ENCODE measurements around the gene GFRA3.
"Not testable (repeated sequence)": the region's sequence is repeated elsewhere in the genome, so short reads cannot be mapped to it uniquely, and the experiment has no call there.

GFRA3 gene

GRCh38 chr5:138257583-138257982 lies 16.8 kb downstream of the GFRA3 start:
- Histone ChIP-seq H2AFZ (ENCODE audit: low read depth, low read length, severe bottlenecking) (no peak overlapping the region), H3K9me2 (replicated peaks; ENCODE audit: insufficient read depth, low read length) (no peaks in the 10 kb centered on the region), H3K4me2 (ENCODE audit: low read depth, low read length, poor library complexity, severe bottlenecking) (no peak overlapping the region), H4K20me1 (ENCODE audit: low read depth, low read length) (no peaks in the 10 kb centered on the region), H3K9ac (ENCODE audit: low read length) (no peak overlapping the region), H3K79me2 (ENCODE audit: insufficient read depth, low read length) (no peaks in the 10 kb centered on the region), H3K27me3 (ENCODE audit: low read length) (no peaks in the 10 kb centered on the region), H3K4me3 (ENCODE audit: insufficient read depth, low read length, poor library complexity, severe bottlenecking) (no peak overlapping the region), H3K9me3 (ENCODE audit: insufficient read depth, low read length) (no peaks in the 10 kb centered on the region), H3K27ac (ENCODE audit: low read depth, low read length) (no peak overlapping the region), H3F3A (ENCODE audit: insufficient read depth) (no peaks in the 10 kb centered on the region), H3K36me3 (ENCODE audit: low read length) (no peaks in the 10 kb centered on the region)
- no peak for TF ChIP-seq CTCF (IDR thresholded peaks at IDR 0.05; ENCODE audit: insufficient read depth, low read length, poor library complexity, severe bottlenecking)
- no peak for TF ChIP-seq EZH2phosphoT487 (conservative IDR thresholded peaks at IDR 0.05; ENCODE audit: low read length)

GRCh38 chr5:138252944-138253343 lies 21.5 kb downstream of the GFRA3 start:
- Histone ChIP-seq H3K9me2 (replicated peaks; ENCODE audit: insufficient read depth, low read length) (no peaks in the 10 kb centered on the region), H3K36me3 (ENCODE audit: low read length) (no peaks in the 10 kb centered on the region), H3K9ac (ENCODE audit: low read length) (no peak overlapping the region), H3K4me3 (ENCODE audit: insufficient read depth, low read length, poor library complexity, severe bottlenecking) (no peak overlapping the region), H4K20me1 (ENCODE audit: low read depth, low read length) (no peaks in the 10 kb centered on the region), H2AFZ (ENCODE audit: low read depth, low read length, severe bottlenecking) (no peak overlapping the region), H3K9me3 (ENCODE audit: insufficient read depth, low read length) (no peaks in the 10 kb centered on the region), H3F3A (ENCODE audit: insufficient read depth) (no peaks in the 10 kb centered on the region), H3K27me3 (ENCODE audit: low read length) (no peaks in the 10 kb centered on the region), H3K79me2 (ENCODE audit: insufficient read depth, low read length) (no peaks in the 10 kb centered on the region), H3K4me2 (ENCODE audit: low read depth, low read length, poor library complexity, severe bottlenecking) (no peak overlapping the region), H3K27ac (ENCODE audit: low read depth, low read length) (no peak overlapping the region)
- no peak for TF ChIP-seq EZH2phosphoT487 (conservative IDR thresholded peaks at IDR 0.05; ENCODE audit: low read length)
- no peak for TF ChIP-seq CTCF (IDR thresholded peaks at IDR 0.05; ENCODE audit: insufficient read depth, low read length, poor library complexity, severe bottlenecking)

GRCh38 chr5:138247800-138248199 lies 26.6 kb downstream of the GFRA3 start:
- not testable (repeated sequence) for H3K4me2 ChIP-seq (ENCODE audit: low read depth, low read length, poor library complexity, severe bottlenecking); H4K20me1 ChIP-seq (ENCODE audit: low read depth, low read length); H3K27ac ChIP-seq (ENCODE audit: low read depth, low read length); H3K9ac ChIP-seq (ENCODE audit: low read length); H3K4me3 ChIP-seq (ENCODE audit: insufficient read depth, low read length, poor library complexity, severe bottlenecking); H3K79me2 ChIP-seq (ENCODE audit: insufficient read depth, low read length); H3F3A ChIP-seq (ENCODE audit: insufficient read depth); H2AFZ ChIP-seq (ENCODE audit: low read depth, low read length, severe bottlenecking); H3K36me3 ChIP-seq (ENCODE audit: low read length); H3K27me3 ChIP-seq (ENCODE audit: low read length); H3K9me2 ChIP-seq (replicated peaks; ENCODE audit: insufficient read depth, low read length); H3K9me3 ChIP-seq (ENCODE audit: insufficient read depth, low read length)

- Histone ChIP-seq H3K27me3 (ENCODE audit: low read length) (no peaks in the 10 kb centered on the region), H3K36me3 (ENCODE audit: low read length) (no peaks in the 10 kb centered on the region), H3K79me2 (ENCODE audit: insufficient read depth, low read length) (no peaks in the 10 kb centered on the region), H4K20me1 (ENCODE audit: low read depth, low read length) (no peaks in the 10 kb centered on the region), H3F3A (ENCODE audit: insufficient read depth) (no peaks in the 10 kb centered on the region), H3K9me2 (replicated peaks; ENCODE audit: insufficient read depth, low read length) (no peaks in the 10 kb centered on the region), H3K4me3 (ENCODE audit: insufficient read depth, low read length, poor library complexity, severe bottlenecking) (no peak overlapping the region), H2AFZ (ENCODE audit: low read depth, low read length, severe bottlenecking) (no peak overlapping the region), H3K9me3 (ENCODE audit: insufficient read depth, low read length) (no peaks in the 10 kb centered on the region), H3K27ac (ENCODE audit: low read depth, low read length) (no peak overlapping the region), H3K4me2 (ENCODE audit: low read depth, low read length, poor library complexity, severe bottlenecking) (no peak overlapping the region), H3K9ac (ENCODE audit: low read length) (no peak overlapping the region)
- TF ChIP-seq CTCF (IDR thresholded peaks at IDR 0.05; ENCODE audit: insufficient read depth, low read length, poor library complexity, severe bottlenecking) (no peak), EZH2phosphoT487 (conservative IDR thresholded peaks at IDR 0.05; ENCODE audit: low read length) (no peak)
Observed at GRCh38 chr5:138246822-138247221, 27.6 kb downstream of the GFRA3 start.
